NCI-H2171 treated with DMSO at 0.1 percent for 48 hours (cell line): ENCODE results near the gene BEST2.

ENCODE experiments used
- DNase-seq: peaks from one replicate; lab custom pipeline; 2025; lab: John Stamatoyannopoulos, UW

BEST2 gene

GRCh38 chr19:12731337-12731736 lies 20.3 kb upstream of the BEST2 start:
- DNase-seq, result no peak

- peak; percentile 52 for DNase-seq
Observed at GRCh38 chr19:12733369-12734214, 18.0 kb upstream of the BEST2 start.

GRCh38 chr19:12736995-12737834 lies 14.4 kb upstream of the BEST2 start, which contains the start of gene GET3:
Gene GET3, plus strand, starts transcription at chr19:12737497. Its CDS starts 9 bp downstream, at chr19:12737506.
- DNase-seq, result peak; percentile 100

- no peak for DNase-seq
Observed at GRCh38 chr19:12737835-12738351, 13.7 kb upstream of the BEST2 start.

GRCh38 chr19:12745166-12745897 lies 6.3 kb upstream of the BEST2 start:
- no peak for DNase-seq

GRCh38 chr19:12748489-12748888 lies 3.1 kb upstream of the BEST2 start:
- DNase-seq, result no peak

- DNase-seq, result peak; percentile 91
Observed at GRCh38 chr19:12749938-12750521, 1.6 kb upstream of the BEST2 start.

GRCh38 chr19:12750851-12751250 lies 740 bp upstream of the BEST2 start:
- no peak for DNase-seq

GRCh38 chr19:12752056-12752781 lies 628 bp downstream of the BEST2 start:
- no peak for DNase-seq

- no peak for DNase-seq
Observed at GRCh38 chr19:12754465-12755196, 3.0 kb downstream of the BEST2 start.

- no peak for DNase-seq
Observed at GRCh38 chr19:12756150-12756883, 4.7 kb downstream of the BEST2 start.

GRCh38 chr19:12757544-12758274 lies 6.1 kb downstream of the BEST2 start:
- DNase-seq, result peak; percentile 54

GRCh38 chr19:12759686-12760085 lies 8.1 kb downstream of the BEST2 start:
- DNase-seq, result no peak

- DNase-seq, result no peak
Observed at GRCh38 chr19:12763100-12763499, 11.5 kb downstream of the BEST2 start.

- no peak for DNase-seq
Observed at GRCh38 chr19:12764698-12765097, 13.1 kb downstream of the BEST2 start.

- no peak for DNase-seq
Observed at GRCh38 chr19:12766051-12766521, 14.5 kb downstream of the BEST2 start.

GRCh38 chr19:12767150-12767549 lies 15.6 kb downstream of the BEST2 start:
- no peak for DNase-seq

GRCh38 chr19:12767666-12768065 lies 16.1 kb downstream of the BEST2 start:
- DNase-seq, result no peak

- no peak for DNase-seq
Observed at GRCh38 chr19:12769689-12770088, 18.1 kb downstream of the BEST2 start.
